Uterus (tissue), 2 donors: ENCODE results near the gene DHX29.

Experiments
- POLR2A ChIP-seq, 2 donors: fragments of 450-650 bp; IDR thresholded peaks; one replicate each; pipeline ENCODE4 v1.6.1; 2016; ENCODE audit warnings: antibody characterized with exemption in 2 of 2, mild to moderate bottlenecking in 1 of 2, moderate library complexity in 1 of 2
- TF ChIP-seq, protein P1 (sequence below), 4 experiments: fragments of 200-600 bp in 2 of 4; fragments of 450-650 bp in 2 of 4; sonication (generic) in 2 of 4; IDR thresholded peaks; one replicate each; pipeline ENCODE4 v1.5.1; 2016 to 2019; ENCODE audit warnings: antibody characterized with exemption in 4 of 4, mild to moderate bottlenecking in 2 of 4, moderate library complexity in 1 of 4

DNA sequence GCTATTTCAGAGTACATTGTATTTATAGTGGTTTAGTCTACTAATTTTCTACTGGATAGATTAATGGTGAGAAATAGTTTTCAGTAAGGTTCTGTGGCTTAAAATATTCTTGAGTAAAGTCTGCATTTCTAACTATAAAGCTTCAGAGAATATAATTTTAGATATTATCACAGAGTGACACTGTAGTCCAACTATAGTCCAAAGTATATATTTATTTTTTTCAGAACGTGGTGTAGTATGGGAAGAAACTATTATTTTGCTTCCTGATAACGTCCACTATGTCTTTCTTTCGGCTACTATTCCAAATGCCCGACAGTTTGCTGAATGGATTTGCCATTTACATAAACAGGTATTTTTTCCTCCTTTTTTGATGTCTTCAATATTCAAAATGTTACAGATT, 35.6 kb upstream of the DHX29 start:
- TF ChIP-seq, protein P1, sequence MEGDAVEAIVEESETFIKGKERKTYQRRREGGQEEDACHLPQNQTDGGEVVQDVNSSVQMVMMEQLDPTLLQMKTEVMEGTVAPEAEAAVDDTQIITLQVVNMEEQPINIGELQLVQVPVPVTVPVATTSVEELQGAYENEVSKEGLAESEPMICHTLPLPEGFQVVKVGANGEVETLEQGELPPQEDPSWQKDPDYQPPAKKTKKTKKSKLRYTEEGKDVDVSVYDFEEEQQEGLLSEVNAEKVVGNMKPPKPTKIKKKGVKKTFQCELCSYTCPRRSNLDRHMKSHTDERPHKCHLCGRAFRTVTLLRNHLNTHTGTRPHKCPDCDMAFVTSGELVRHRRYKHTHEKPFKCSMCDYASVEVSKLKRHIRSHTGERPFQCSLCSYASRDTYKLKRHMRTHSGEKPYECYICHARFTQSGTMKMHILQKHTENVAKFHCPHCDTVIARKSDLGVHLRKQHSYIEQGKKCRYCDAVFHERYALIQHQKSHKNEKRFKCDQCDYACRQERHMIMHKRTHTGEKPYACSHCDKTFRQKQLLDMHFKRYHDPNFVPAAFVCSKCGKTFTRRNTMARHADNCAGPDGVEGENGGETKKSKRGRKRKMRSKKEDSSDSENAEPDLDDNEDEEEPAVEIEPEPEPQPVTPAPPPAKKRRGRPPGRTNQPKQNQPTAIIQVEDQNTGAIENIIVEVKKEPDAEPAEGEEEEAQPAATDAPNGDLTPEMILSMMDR (IDR thresholded peaks at IDR 0.05): no peak
- no peak for TF ChIP-seq POLR2A (IDR thresholded peaks at IDR 0.05)
